Measurements from ENCODE around the gene TBC1D30. TPM values are rescaled to one million over a fixed set of nuclear protein-coding genes. Genes with fewer than 3 reads are reported as not detected.

Gene TBC1D30
- total RNA-seq, 1 donor from 2014 or later, result 0.52 TPM

GRCh38 chr12:64790166-64790565, 34.3 kb upstream of the TBC1D30 start:
- Histone ChIP-seq H3K4me1 (ENCODE audit: control insufficient read depth in 3 of 3, insufficient read depth in 3 of 3, low read length in 3 of 3) (no peaks in the 10 kb centered on the region), H3K27ac (ENCODE audit: low read depth, low read length) (no peak overlapping the region), H3K9ac (ENCODE audit: low read depth in 1 of 3, low read length in 3 of 3) (no peak overlapping the region), H3K4me3 (ENCODE audit: low read length in 3 of 3) (no peak overlapping the region), H3K9me3 (ENCODE audit: control insufficient read depth in 3 of 3, low read length in 3 of 3) (no peaks in the 10 kb centered on the region), H3K36me3 (ENCODE audit: control insufficient read depth in 3 of 3, insufficient read depth in 3 of 3, low read length in 3 of 3) (no peaks in the 10 kb centered on the region), H3K27me3 (ENCODE audit: control insufficient read depth in 3 of 3, insufficient read depth in 3 of 3, low read length in 3 of 3) (peaks cover 0 to 5% (median 0%) of the 10 kb centered on the region in 3 donors)

- peaks cover 0 to under 1% (median 0%) of the 10 kb centered on the region in 3 donors for H3K27me3 ChIP-seq (ENCODE audit: control insufficient read depth in 3 of 3, insufficient read depth in 3 of 3, low read length in 3 of 3)
- no peak overlapping the region for H3K9ac ChIP-seq (ENCODE audit: low read depth in 1 of 3, low read length in 3 of 3)
- H3K27ac ChIP-seq (ENCODE audit: low read depth, low read length), result no peak overlapping the region
- H3K36me3 ChIP-seq (ENCODE audit: control insufficient read depth in 3 of 3, insufficient read depth in 3 of 3, low read length in 3 of 3), result no peaks in the 10 kb centered on the region
- no peak overlapping the region for H3K4me3 ChIP-seq (ENCODE audit: low read length in 3 of 3)
- H3K9me3 ChIP-seq (ENCODE audit: control insufficient read depth in 3 of 3, low read length in 3 of 3), result no peaks in the 10 kb centered on the region
- no peaks in the 10 kb centered on the region for H3K4me1 ChIP-seq (ENCODE audit: control insufficient read depth in 3 of 3, insufficient read depth in 3 of 3, low read length in 3 of 3)
Observed at GRCh38 chr12:64791036-64791435, 33.4 kb upstream of the TBC1D30 start.

GRCh38 chr12:64792128-64792527, 32.3 kb upstream of the TBC1D30 start:
- no peak overlapping the region for H3K27ac ChIP-seq (ENCODE audit: low read depth, low read length)
- H3K9ac ChIP-seq (ENCODE audit: low read depth in 1 of 3, low read length in 3 of 3), result no peak overlapping the region
- no peaks in the 10 kb centered on the region for H3K36me3 ChIP-seq (ENCODE audit: control insufficient read depth in 3 of 3, insufficient read depth in 3 of 3, low read length in 3 of 3)
- no peaks in the 10 kb centered on the region for H3K27me3 ChIP-seq (ENCODE audit: control insufficient read depth in 3 of 3, insufficient read depth in 3 of 3, low read length in 3 of 3)
- H3K4me3 ChIP-seq (ENCODE audit: low read length in 3 of 3), result no peak overlapping the region
- no peaks in the 10 kb centered on the region for H3K9me3 ChIP-seq (ENCODE audit: control insufficient read depth in 3 of 3, low read length in 3 of 3)
- no peaks in the 10 kb centered on the region for H3K4me1 ChIP-seq (ENCODE audit: control insufficient read depth in 3 of 3, insufficient read depth in 3 of 3, low read length in 3 of 3)

- Histone ChIP-seq H3K36me3 (ENCODE audit: control insufficient read depth in 3 of 3, insufficient read depth in 3 of 3, low read length in 3 of 3) (no peaks in the 10 kb centered on the region), H3K9ac (ENCODE audit: low read depth in 1 of 3, low read length in 3 of 3) (no peak overlapping the region), H3K27ac (ENCODE audit: low read depth, low read length) (no peak overlapping the region), H3K4me1 (ENCODE audit: control insufficient read depth in 3 of 3, insufficient read depth in 3 of 3, low read length in 3 of 3) (no peaks in the 10 kb centered on the region), H3K27me3 (ENCODE audit: control insufficient read depth in 3 of 3, insufficient read depth in 3 of 3, low read length in 3 of 3) (no peaks in the 10 kb centered on the region), H3K9me3 (ENCODE audit: control insufficient read depth in 3 of 3, low read length in 3 of 3) (no peaks in the 10 kb centered on the region), H3K4me3 (ENCODE audit: low read length in 3 of 3) (no peak overlapping the region)
Observed at GRCh38 chr12:64793610-64794009, 30.8 kb upstream of the TBC1D30 start.

DNA sequence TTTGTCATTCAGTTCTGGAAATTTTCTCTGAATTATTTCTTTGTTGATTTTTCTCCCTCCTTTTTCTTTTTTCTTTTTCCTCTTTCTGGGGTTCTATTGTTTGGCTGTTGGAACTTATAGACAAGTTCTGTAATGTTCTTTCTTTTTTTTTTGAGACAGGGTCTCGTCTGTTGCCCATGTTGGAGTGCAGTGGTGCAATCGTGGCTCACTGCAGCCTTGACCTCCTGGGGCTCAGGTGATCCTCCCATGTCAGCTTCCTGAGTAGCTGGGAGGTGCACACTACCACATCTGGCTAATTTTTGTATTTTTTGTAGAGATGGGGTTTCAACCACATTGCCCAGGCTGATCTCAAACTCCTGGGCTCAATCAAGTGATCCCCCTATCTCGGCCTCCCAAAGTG, 30.1 kb upstream of the TBC1D30 start:
- no peak overlapping the region for H3K9ac ChIP-seq (ENCODE audit: low read depth in 1 of 3, low read length in 3 of 3)
- no peak overlapping the region for H3K4me3 ChIP-seq (ENCODE audit: low read length in 3 of 3)
- no peak overlapping the region for H3K27ac ChIP-seq (ENCODE audit: low read depth, low read length)
- H3K9me3 ChIP-seq (ENCODE audit: control insufficient read depth in 3 of 3, low read length in 3 of 3), result no peaks in the 10 kb centered on the region
- no peaks in the 10 kb centered on the region for H3K4me1 ChIP-seq (ENCODE audit: control insufficient read depth in 3 of 3, insufficient read depth in 3 of 3, low read length in 3 of 3)
- H3K36me3 ChIP-seq (ENCODE audit: control insufficient read depth in 3 of 3, insufficient read depth in 3 of 3, low read length in 3 of 3), result no peaks in the 10 kb centered on the region
- no peaks in the 10 kb centered on the region for H3K27me3 ChIP-seq (ENCODE audit: control insufficient read depth in 3 of 3, insufficient read depth in 3 of 3, low read length in 3 of 3)

GRCh38 chr12:64796205-64796845, 28.1 kb upstream of the TBC1D30 start:
- Histone ChIP-seq H3K9ac (ENCODE audit: low read depth in 1 of 3, low read length in 3 of 3) (no peak overlapping the region), H3K27me3 (ENCODE audit: control insufficient read depth in 3 of 3, insufficient read depth in 3 of 3, low read length in 3 of 3) (peaks cover 0 to 3% (median 0%) of the 10 kb centered on the region in 3 donors), H3K36me3 (ENCODE audit: control insufficient read depth in 3 of 3, insufficient read depth in 3 of 3, low read length in 3 of 3) (no peaks in the 10 kb centered on the region), H3K27ac (ENCODE audit: low read depth, low read length) (no peak overlapping the region), H3K4me3 (ENCODE audit: low read length in 3 of 3) (no peak overlapping the region), H3K4me1 (ENCODE audit: control insufficient read depth in 3 of 3, insufficient read depth in 3 of 3, low read length in 3 of 3) (no peaks in the 10 kb centered on the region), H3K9me3 (ENCODE audit: control insufficient read depth in 3 of 3, low read length in 3 of 3) (no peaks in the 10 kb centered on the region)

GRCh38 chr12:64797156-64797555, 27.3 kb upstream of the TBC1D30 start:
- H3K9ac ChIP-seq (ENCODE audit: low read depth in 1 of 3, low read length in 3 of 3), result no peak overlapping the region
- no peak overlapping the region for H3K27ac ChIP-seq (ENCODE audit: low read depth, low read length)
- H3K27me3 ChIP-seq (ENCODE audit: control insufficient read depth in 3 of 3, insufficient read depth in 3 of 3, low read length in 3 of 3), result peaks cover 0 to 3% (median 0%) of the 10 kb centered on the region in 3 donors
- H3K4me3 ChIP-seq (ENCODE audit: low read length in 3 of 3), result no peak overlapping the region
- H3K36me3 ChIP-seq (ENCODE audit: control insufficient read depth in 3 of 3, insufficient read depth in 3 of 3, low read length in 3 of 3), result no peaks in the 10 kb centered on the region
- no peaks in the 10 kb centered on the region for H3K4me1 ChIP-seq (ENCODE audit: control insufficient read depth in 3 of 3, insufficient read depth in 3 of 3, low read length in 3 of 3)
- no peaks in the 10 kb centered on the region for H3K9me3 ChIP-seq (ENCODE audit: control insufficient read depth in 3 of 3, low read length in 3 of 3)

- Histone ChIP-seq H3K4me3 (ENCODE audit: low read length in 3 of 3) (no peak overlapping the region), H3K4me1 (ENCODE audit: control insufficient read depth in 3 of 3, insufficient read depth in 3 of 3, low read length in 3 of 3) (no peaks in the 10 kb centered on the region), H3K27ac (ENCODE audit: low read depth, low read length) (no peak overlapping the region), H3K27me3 (ENCODE audit: control insufficient read depth in 3 of 3, insufficient read depth in 3 of 3, low read length in 3 of 3) (peaks cover 0 to 3% (median 0%) of the 10 kb centered on the region in 3 donors), H3K36me3 (ENCODE audit: control insufficient read depth in 3 of 3, insufficient read depth in 3 of 3, low read length in 3 of 3) (no peaks in the 10 kb centered on the region), H3K9me3 (ENCODE audit: control insufficient read depth in 3 of 3, low read length in 3 of 3) (no peaks in the 10 kb centered on the region), H3K9ac (ENCODE audit: low read depth in 1 of 3, low read length in 3 of 3) (no peak overlapping the region)
Observed at GRCh38 chr12:64798165-64798564, 26.3 kb upstream of the TBC1D30 start.

GRCh38 chr12:64800640-64801039, 23.8 kb upstream of the TBC1D30 start:
- H3K9ac ChIP-seq (ENCODE audit: low read depth in 1 of 3, low read length in 3 of 3), result no peak overlapping the region
- H3K27me3 ChIP-seq (ENCODE audit: control insufficient read depth in 3 of 3, insufficient read depth in 3 of 3, low read length in 3 of 3), result peaks cover 0 to 6% (median 0%) of the 10 kb centered on the region in 3 donors
- no peak overlapping the region for H3K27ac ChIP-seq (ENCODE audit: low read depth, low read length)
- H3K4me1 ChIP-seq (ENCODE audit: control insufficient read depth in 3 of 3, insufficient read depth in 3 of 3, low read length in 3 of 3), result no peaks in the 10 kb centered on the region
- H3K36me3 ChIP-seq (ENCODE audit: control insufficient read depth in 3 of 3, insufficient read depth in 3 of 3, low read length in 3 of 3), result no peaks in the 10 kb centered on the region
- H3K9me3 ChIP-seq (ENCODE audit: control insufficient read depth in 3 of 3, low read length in 3 of 3), result no peaks in the 10 kb centered on the region
- no peak overlapping the region for H3K4me3 ChIP-seq (ENCODE audit: low read length in 3 of 3)

DNA sequence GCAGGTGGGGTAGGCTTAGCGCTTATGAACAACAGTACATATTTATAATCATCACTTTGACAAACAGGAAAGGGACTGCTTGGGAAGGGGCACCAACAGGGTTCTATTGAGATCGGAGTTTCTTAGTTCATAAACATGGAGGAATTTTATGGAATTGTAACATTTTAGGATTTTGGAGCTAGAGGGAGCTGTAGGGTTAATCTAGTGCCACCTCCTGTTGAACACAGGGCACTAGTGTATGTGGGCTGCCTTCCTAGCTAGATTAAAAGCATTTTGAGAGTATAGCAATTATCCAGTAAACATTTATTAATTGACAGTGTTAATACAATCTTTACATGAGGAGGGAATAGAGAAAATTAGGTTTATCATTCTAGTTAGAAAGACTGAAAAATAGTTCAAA, 23.1 kb upstream of the TBC1D30 start:
- Histone ChIP-seq H3K9me3 (ENCODE audit: control insufficient read depth in 3 of 3, low read length in 3 of 3) (no peaks in the 10 kb centered on the region), H3K36me3 (ENCODE audit: control insufficient read depth in 3 of 3, insufficient read depth in 3 of 3, low read length in 3 of 3) (no peaks in the 10 kb centered on the region), H3K4me3 (ENCODE audit: low read length in 3 of 3) (no peak overlapping the region)

More for the DNA sequence above, 23.1 kb upstream of the TBC1D30 start:
- Histone ChIP-seq H3K9ac (ENCODE audit: low read depth in 1 of 3, low read length in 3 of 3) (no peak overlapping the region), H3K27me3 (ENCODE audit: control insufficient read depth in 3 of 3, insufficient read depth in 3 of 3, low read length in 3 of 3) (peaks cover 0 to 6% (median 0%) of the 10 kb centered on the region in 3 donors), H3K4me1 (ENCODE audit: control insufficient read depth in 3 of 3, insufficient read depth in 3 of 3, low read length in 3 of 3) (no peaks in the 10 kb centered on the region), H3K27ac (ENCODE audit: low read depth, low read length) (no peak overlapping the region)

Measured in skeletal muscle tissue (tissue), 4 donors.